ENCODE measurements around the gene NOP9.

GRCh38 chr14:24283796-24284460 lies 15.7 kb upstream of the NOP9 start:
- TF ChIP-seq SP1 (IDR thresholded peaks at IDR 0.05; ENCODE audit: low read depth), result no peak
- no peak for TF ChIP-seq CTCF (IDR thresholded peaks at IDR 0.05 in 2 of 3, conservative IDR thresholded peaks at IDR 0.05 in 1 of 3; ENCODE audit: borderline replicate concordance in 1 of 3, insufficient read depth in 1 of 3, low read depth in 2 of 3, low read length in 2 of 3)
- no peak for TF ChIP-seq RAD21 (IDR thresholded peaks at IDR 0.05; ENCODE audit: low read depth)
- no peak for TF ChIP-seq POLR2A (IDR thresholded peaks at IDR 0.05; ENCODE audit: borderline replicate concordance, extremely low read depth, insufficient read depth, insufficient read length)
- TF ChIP-seq EZH2phosphoT487 (IDR thresholded peaks at IDR 0.05; ENCODE audit: borderline replicate concordance), result no peak
